ENCODE measurements around the gene EPB41L3.

- TF ChIP-seq POLR2A (IDR thresholded peaks at IDR 0.05; ENCODE audit: low read length), result no peak
- no peak for TF ChIP-seq GATA1 (IDR thresholded peaks at IDR 0.05; ENCODE audit: low read depth, low read length)
These were observed 152.4 kb downstream of the EPB41L3 start for GRCh38 chr18:5391409-5391808.
